Stimulated activated CD4-positive, alpha-beta T cell treated with anti-CD3 and anti-CD28 coated beads, Interleukin-15, amount 100 ng/mL, for 24 hours (primary cell): ENCODE results near the gene TLR2.

Experiments used
- DNase-seq: peaks from one replicate; pipeline ENCODE4 v3.0.0-alpha.2; 2020

TLR2 gene

GRCh38 chr4:153735906-153736461, 51.9 kb downstream of the TLR2 start:
- DNase-seq: no peak

GRCh38 chr4:153741541-153741940, 57.5 kb downstream of the TLR2 start:
- no peak for DNase-seq

- no peak for DNase-seq
These were observed 61.6 kb downstream of the TLR2 start for GRCh38 chr4:153745651-153746050.

- DNase-seq: no peak
These were observed 63.4 kb downstream of the TLR2 start for GRCh38 chr4:153747406-153747955.

- DNase-seq: no peak
These were observed 64.3 kb downstream of the TLR2 start for GRCh38 chr4:153748378-153748777.

GRCh38 chr4:153750197-153750817, 66.2 kb downstream of the TLR2 start:
- peak; percentile 76 for DNase-seq

- DNase-seq: no peak
These were observed 71.1 kb downstream of the TLR2 start for GRCh38 chr4:153755186-153755585.
